Muscle of leg (tissue), 11 donors: ENCODE measurements around the gene FXYD6. TPM values are rescaled to one million over a fixed set of nuclear protein-coding genes. Genes with fewer than 3 reads are reported as not detected.

ENCODE experiments used
- DNase-seq: peaks from one replicate; pipeline ENCODE4 v3.0.0; 2013
- H3K27ac ChIP-seq: one replicate; pipeline ENCODE4 v1.5.1; 2013; ENCODE audit warnings: mild to moderate bottlenecking, low read length, control low read depth
- H3K27me3 ChIP-seq: one replicate; pipeline ENCODE4 v1.6.1; 2013; ENCODE audit warnings: low read length; ENCODE audit not compliant: control insufficient read depth, insufficient read depth
- H3K36me3 ChIP-seq: one replicate; pipeline ENCODE4 v1.6.1; 2013; ENCODE audit warnings: low read length; ENCODE audit not compliant: control insufficient read depth, insufficient read depth
- H3K4me1 ChIP-seq: one replicate; pipeline ENCODE4 v1.6.1; 2013; ENCODE audit warnings: low read length; ENCODE audit not compliant: control insufficient read depth, insufficient read depth
- H3K4me3 ChIP-seq: one replicate; pipeline ENCODE4 v1.5.1; 2013; ENCODE audit warnings: low read length, control low read depth
- H3K9me3 ChIP-seq: replicated peaks from 2 replicates; pipeline ENCODE4 v1.6.1; 2013; ENCODE audit warnings: low read depth, low read length; ENCODE audit not compliant: control insufficient read depth
- WGBS: methylation state at CpG from one replicate; pipeline ENCODE4 v1.1.5; 2013; ENCODE audit warnings: missing lambda C conversion rate; ENCODE audit not compliant: insufficient coverage; 5-methylcytosine and 5-hydroxymethylcytosine counted together
- polyA plus RNA-seq, 8 donors: library from polyadenylated mRNA; unstranded; fragments of 120-200 nt; gene quantifications; one replicate each; pipeline versions ENCODE4 v1.2.1 to v1.2.3, GENCODE V29; 2013; ENCODE audit warnings: inconsistent platforms in 1 of 8, low replicate concordance in 1 of 8; ENCODE audit not compliant: insufficient read length in 8 of 8, insufficient read depth in 1 of 8
- total RNA-seq: library from RNA; stranded (reverse); fragments of 120-200 nt; gene quantifications from one replicate; pipeline ENCODE4 v1.2.4, GENCODE V29; 2013

The FXYD6 gene
- total and polyA plus RNA-seq, 9 donors: 103 to 209 (median 173) TPM

DNA sequence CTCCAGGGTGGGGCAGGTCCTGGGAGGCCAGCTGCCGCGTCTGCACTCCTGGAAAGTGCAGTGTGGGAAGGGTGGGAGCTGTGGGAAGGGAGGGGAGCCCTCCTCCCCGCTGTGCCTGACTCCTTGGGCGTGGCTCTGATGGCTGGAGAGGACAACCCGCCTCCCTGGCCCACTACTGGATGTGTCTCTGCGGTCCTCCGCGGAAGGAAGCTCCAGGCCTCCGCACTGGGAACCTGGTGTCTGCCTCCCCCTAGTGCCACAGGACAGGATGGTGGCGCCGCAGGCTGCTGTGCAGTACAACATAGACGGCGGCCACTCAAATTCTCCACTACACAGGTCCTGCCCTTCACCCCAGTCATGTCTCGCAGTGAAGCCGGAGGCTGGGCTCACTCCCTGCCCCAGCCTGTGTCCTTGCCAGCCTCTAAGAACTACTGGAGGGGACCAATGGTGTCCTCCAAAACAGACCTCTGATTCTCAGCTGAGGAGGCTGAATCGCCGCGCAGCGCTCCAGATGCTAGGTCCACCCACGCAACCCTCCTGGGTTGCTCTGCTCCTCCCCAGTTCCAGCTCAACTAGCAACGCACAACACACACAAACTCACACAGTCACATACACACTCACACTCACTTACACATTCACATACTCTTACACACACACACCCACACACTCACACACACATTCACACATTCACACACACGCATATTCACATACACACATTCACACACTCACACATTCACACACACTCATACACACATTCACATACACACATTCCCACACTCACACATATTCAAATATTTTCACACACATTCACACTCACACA, 67.0 kb downstream of the FXYD6 start:
- peak; percentile 88 for DNase-seq
- 14% methylated on average over 20 of the region's 22 CpGs for WGBS
- Histone ChIP-seq H3K27ac (no peak overlapping the region), H3K36me3 (no peaks in the 10 kb centered on the region), H3K4me1 (peaks cover 9% of the 10 kb centered on the region), H3K27me3 (peaks cover 9% of the 10 kb centered on the region), H3K4me3 (no peak overlapping the region), H3K9me3 (no peaks in the 10 kb centered on the region)

DNA sequence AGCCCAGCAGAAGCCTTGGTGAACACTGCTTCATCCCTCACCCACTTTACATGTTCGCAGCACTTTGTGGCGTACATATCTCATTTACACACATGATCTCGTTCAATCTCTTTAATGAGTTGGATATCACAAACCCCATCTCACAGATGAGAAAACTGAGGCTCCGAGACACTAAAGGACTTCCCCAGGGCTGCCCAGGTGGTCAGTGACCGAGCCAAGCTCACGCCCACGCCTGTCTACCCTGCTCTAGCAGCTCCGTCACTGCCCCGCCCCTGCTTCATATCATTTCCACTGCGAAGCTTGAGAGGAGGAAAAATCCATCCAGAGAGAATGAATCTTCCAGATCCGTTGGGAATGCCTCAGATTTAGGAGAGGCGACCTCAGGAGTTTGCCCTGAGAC, 67.7 kb downstream of the FXYD6 start:
- no peak overlapping the region for H3K4me3 ChIP-seq
- peaks cover 5% of the 10 kb centered on the region for H3K27me3 ChIP-seq
- no peak overlapping the region for H3K27ac ChIP-seq
- H3K36me3 ChIP-seq: no peaks in the 10 kb centered on the region
- peaks cover 9% of the 10 kb centered on the region for H3K4me1 ChIP-seq
- no peaks in the 10 kb centered on the region for H3K9me3 ChIP-seq
- DNase-seq: peak; percentile 50
- 55% methylated on average over 7 of the region's 12 CpGs for WGBS

DNA sequence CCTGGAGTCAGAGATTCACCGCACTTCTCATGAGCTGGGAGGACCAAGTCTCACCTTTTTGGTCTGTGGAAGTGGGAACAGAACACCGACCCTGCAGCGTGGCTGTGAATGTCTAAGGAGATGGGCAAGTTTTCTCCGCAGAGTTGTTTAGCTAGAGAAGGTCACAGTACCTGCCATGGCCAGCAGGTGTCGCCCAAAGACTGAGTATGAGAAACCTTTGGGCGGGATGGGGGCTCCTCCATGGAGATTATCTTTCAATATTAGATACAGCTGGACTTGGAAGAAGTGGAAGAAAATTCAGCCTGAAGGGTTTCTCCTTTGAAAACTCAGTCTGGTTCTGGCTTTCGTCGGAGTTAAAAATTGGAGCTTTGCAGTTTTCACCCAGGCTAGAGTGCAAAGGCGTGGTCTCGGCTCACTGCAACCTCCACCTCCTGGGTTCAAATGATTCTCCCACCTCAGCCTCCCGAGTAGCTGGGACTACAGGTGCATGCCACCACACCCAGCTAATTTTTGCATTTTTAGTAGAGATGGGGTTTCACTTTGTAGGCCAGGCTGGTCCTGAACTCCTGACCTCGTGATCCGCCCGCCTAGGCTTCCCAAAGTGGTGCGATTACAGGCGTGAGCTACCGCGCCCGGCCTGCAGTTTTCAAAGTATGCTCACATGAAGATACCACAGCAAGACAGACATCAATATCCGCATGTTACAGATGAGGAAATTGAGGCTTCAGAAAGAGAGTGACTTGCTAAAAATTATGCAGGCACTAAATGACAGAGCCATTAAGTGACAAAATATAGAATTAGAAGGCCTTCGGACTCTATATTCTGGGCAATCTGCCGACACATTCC, 68.8 kb downstream of the FXYD6 start:
- no peaks in the 10 kb centered on the region for H3K9me3 ChIP-seq
- WGBS: 56% methylated on average over 14 of the region's 22 CpGs
- H3K4me3 ChIP-seq: no peak overlapping the region
- peak; percentile 90 for DNase-seq
- H3K27ac ChIP-seq: no peak overlapping the region
- H3K27me3 ChIP-seq: peaks cover 5% of the 10 kb centered on the region
- H3K4me1 ChIP-seq: peaks cover 9% of the 10 kb centered on the region
- H3K36me3 ChIP-seq: no peaks in the 10 kb centered on the region

DNA sequence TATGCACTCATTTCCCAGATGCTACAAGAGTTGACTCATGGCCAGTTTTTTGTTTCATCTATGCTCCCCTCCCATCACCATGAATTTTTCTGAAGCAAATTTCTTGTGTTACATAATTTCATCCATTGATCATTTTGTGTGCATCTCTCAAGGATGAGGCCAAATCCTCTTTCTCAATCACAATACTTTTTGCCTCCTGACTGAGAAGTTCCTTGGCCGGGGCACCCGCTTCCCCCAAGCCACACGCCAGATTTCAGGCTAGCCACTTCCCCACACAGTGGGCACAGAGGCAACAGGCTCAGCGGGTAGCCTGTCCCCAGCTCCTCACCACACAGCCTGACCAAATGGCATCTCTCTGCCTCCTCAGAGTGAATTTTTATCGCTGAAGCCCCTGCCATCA, 69.6 kb downstream of the FXYD6 start:
- no peak overlapping the region for H3K27ac ChIP-seq
- H3K27me3 ChIP-seq: peaks cover 10% of the 10 kb centered on the region
- 79% methylated on average over 4 of the region's 5 CpGs for WGBS
- no peaks in the 10 kb centered on the region for H3K9me3 ChIP-seq
- DNase-seq: no peak
- no peaks in the 10 kb centered on the region for H3K36me3 ChIP-seq
- H3K4me3 ChIP-seq: no peak overlapping the region
- peaks cover 9% of the 10 kb centered on the region for H3K4me1 ChIP-seq

DNA sequence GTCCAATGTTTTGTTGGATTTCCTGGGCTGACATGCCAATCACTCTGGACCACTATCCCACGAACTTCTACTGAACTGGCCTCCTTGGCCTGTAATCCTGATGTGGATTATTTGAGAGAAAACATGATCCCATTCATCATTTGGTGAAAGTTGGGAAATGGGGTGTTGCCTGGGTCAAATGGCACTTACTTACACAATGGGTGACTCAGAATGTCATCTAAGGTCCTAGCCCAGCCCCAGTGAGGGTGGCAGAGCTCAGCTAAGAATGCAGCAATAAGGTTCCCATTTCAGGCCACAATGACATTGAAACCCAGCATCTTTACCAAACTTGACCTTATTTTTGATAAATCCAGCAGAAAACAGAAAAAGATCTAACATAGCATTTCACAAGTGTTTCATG, 71.4 kb downstream of the FXYD6 start:
- H3K9me3 ChIP-seq: no peaks in the 10 kb centered on the region
- peaks cover 13% of the 10 kb centered on the region for H3K27me3 ChIP-seq
- no peak overlapping the region for H3K27ac ChIP-seq
- no CpG with 5 or more reads among the region's 1 CpG for WGBS
- DNase-seq: no peak
- H3K36me3 ChIP-seq: no peaks in the 10 kb centered on the region
- H3K4me3 ChIP-seq: no peak overlapping the region
- peaks cover 9% of the 10 kb centered on the region for H3K4me1 ChIP-seq

DNA sequence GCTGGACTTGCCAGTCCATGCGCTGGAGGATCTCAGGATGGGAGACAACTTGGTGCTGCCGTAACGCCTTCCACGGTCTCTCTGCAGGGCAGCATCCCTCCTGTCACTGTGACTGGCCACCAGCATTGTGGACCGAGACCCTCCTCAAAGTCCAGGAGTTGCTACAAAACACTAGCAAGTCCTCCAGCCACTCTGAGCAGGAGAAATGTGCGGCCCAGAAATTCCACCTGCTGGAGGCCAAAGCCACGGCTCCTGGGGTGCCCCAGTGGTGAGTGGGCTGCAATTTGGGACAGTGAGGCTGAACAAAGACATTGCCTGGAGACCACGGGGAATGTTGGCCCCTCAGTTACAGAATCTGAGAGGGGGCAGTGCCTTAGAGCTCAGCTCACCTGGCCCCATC, 72.6 kb downstream of the FXYD6 start:
- Histone ChIP-seq H3K36me3 (no peaks in the 10 kb centered on the region), H3K27ac (no peak overlapping the region), H3K4me1 (peaks cover 2% of the 10 kb centered on the region), H3K27me3 (peaks cover 22% of the 10 kb centered on the region), H3K9me3 (no peaks in the 10 kb centered on the region), H3K4me3 (no peak overlapping the region)
- DNase-seq: no peak
- 88% methylated on average over 7 of the region's 8 CpGs for WGBS

DNA sequence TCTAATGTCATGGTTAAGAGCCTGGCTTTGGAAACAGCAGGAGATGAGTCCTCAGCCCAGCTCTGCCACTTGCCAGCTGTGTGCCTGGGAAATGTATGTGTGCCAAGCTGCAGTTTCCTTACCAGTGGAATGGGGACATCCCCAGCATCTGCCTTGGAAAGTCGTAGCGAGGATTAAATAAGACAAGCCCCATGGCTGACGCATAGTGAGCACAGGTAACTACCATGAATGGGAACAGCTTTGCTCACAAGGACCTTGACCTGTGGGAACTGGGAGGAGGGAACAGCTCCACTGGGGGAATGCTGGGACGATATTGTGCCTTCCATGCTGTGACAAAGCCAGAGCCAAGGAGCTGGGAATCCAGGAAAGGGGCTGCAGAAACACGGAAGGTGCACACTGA, 76.8 kb downstream of the FXYD6 start:
- Histone ChIP-seq H3K27me3 (peaks cover 57% of the 10 kb centered on the region), H3K27ac (no peak overlapping the region), H3K36me3 (no peaks in the 10 kb centered on the region), H3K9me3 (no peaks in the 10 kb centered on the region), H3K4me1 (peaks cover 11% of the 10 kb centered on the region), H3K4me3 (no peak overlapping the region)
- WGBS: 52% methylated on average over 5 of the region's 5 CpGs
- DNase-seq: no peak

DNA sequence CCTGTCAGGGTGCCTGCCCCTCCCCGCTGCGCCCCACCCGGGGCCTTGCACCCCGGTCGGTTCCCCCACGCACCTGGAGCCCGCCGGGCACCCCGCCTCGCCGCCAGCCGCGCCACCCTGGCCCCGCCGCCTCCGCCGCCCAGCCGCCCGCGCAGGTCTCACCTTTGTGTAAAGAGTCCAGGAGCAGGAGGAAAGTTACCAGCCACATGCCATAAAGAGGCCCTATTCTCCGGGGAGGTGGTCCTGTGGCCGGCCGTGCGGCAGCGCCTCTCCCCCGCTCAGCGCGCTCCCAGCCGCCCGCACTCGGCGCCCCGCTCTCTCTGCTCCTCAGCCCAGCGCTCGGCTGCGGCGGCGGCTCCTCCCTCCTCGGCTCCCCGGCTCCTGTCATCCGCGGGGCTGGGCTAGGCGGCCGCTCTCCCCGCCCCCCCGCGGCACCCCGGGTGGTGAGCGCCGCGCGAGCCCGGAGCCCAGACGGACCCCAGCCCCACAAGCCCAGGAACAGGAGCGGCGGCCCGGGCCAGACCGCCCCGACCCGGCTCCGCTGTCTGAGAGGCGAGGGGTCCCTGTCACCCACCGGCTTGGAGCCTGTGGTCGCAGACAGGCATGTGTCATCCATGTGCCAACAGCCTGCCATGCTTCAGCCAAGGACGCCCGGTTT, 79.5 kb downstream of the FXYD6 start, which contains the start of gene DSCAML1:
TSS of gene DSCAML1 (minus strand) at position 345 of the 658 bp plus-strand sequence. CDS start at position 208, 137 bp downstream.
- no peaks in the 10 kb centered on the region for H3K9me3 ChIP-seq
- no peak within 1 kb of the TSS for H3K27ac ChIP-seq
- WGBS: under 1% methylated on average over 64 of the region's 66 CpGs
- no peak for DNase-seq
- peaks cover 74% of the 10 kb centered on the region for H3K27me3 ChIP-seq
- peaks cover 11% of the 10 kb centered on the region for H3K4me1 ChIP-seq
- peak within 1 kb of the TSS; percentile 8 for H3K4me3 ChIP-seq
- no peaks in the 10 kb centered on the region for H3K36me3 ChIP-seq

DNA sequence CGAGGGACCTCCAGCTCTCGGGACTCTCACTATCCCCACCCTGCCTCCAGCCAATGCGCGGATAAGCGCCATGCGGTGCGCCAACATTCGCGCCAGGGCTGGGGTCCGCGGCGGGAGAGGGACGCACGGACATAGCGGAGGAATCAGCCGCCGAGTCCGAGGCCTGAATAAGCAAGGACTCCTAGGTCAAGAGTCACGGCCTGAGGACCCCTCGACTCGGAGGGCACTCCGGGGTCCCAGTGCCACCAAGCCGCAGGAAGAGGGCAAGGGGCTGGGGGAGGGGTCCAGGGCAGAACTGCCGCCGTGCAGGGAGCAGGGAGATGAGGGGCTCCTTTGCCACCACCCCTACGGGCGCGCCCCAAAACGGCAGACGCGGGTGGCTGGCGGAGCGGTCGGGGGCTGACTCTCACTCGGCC, 80.0 kb downstream of the FXYD6 start:
- Histone ChIP-seq H3K27ac (no peak overlapping the region), H3K27me3 (peaks cover 69% of the 10 kb centered on the region), H3K4me3 (peak overlapping the region; percentile 8), H3K9me3 (no peaks in the 10 kb centered on the region), H3K4me1 (peaks cover 13% of the 10 kb centered on the region), H3K36me3 (no peaks in the 10 kb centered on the region)
- 2% methylated on average over 33 of the region's 35 CpGs for WGBS
- DNase-seq: no peak
